HFFc6 (cell line): ENCODE data around the gene THSD7A. TPM values are rescaled to one million over a fixed set of nuclear protein-coding genes. Genes with fewer than 3 reads are reported as not detected.

Experiments
- DNase-seq: peaks from one replicate; pipeline ENCODE4 v3.0.0-alpha.2; 2018
- H3K27ac Mint-ChIP-seq: 2 replicates; pipeline ENCODE4 v1.8.0; 2020; ENCODE audit warnings: mild to moderate bottlenecking, mixed read lengths
- H3K27me3 Mint-ChIP-seq: 2 replicates; pipeline ENCODE4 v1.8.0; 2021; ENCODE audit warnings: mild to moderate bottlenecking, moderate library complexity, mixed read lengths; ENCODE audit not compliant: insufficient read depth
- H3K36me3 Mint-ChIP-seq: 2 replicates; pipeline ENCODE4 v1.8.0; 2021; ENCODE audit warnings: low read depth, mixed read lengths
- H3K4me1 Mint-ChIP-seq: 2 replicates; pipeline ENCODE4 v1.8.0; 2020; ENCODE audit warnings: low read depth, mixed read lengths
- H3K4me3 Mint-ChIP-seq: 2 replicates; pipeline ENCODE4 v1.8.0; 2020; ENCODE audit warnings: mild to moderate bottlenecking, moderate library complexity, mixed read lengths
- H3K9me3 Mint-ChIP-seq: 2 replicates; pipeline ENCODE4 v1.8.0; 2020; ENCODE audit warnings: mild to moderate bottlenecking, mixed read lengths
- CTCF ChIP-seq: fragments of 200-600 bp; sonication (generic); IDR thresholded peaks from 2 replicates; pipeline ENCODE4 v1.5.0; 2021; ENCODE audit warnings: antibody characterized with exemption, mild to moderate bottlenecking
- total RNA-seq, 6 experiments: library from RNA; stranded (reverse); fragmentation: NEBNext Ultra II Directional; extraction: Animal tissue kit (Norgen Biotek cat#: 25700); gene quantifications; 2 replicates in 1 of 6; 3 replicates in 5 of 6; pipeline ENCODE4 v1.2.3, GENCODE V29; 2021

The THSD7A gene
- total RNA-seq, 6 experiments from 2014 or later, result not detected

DNA sequence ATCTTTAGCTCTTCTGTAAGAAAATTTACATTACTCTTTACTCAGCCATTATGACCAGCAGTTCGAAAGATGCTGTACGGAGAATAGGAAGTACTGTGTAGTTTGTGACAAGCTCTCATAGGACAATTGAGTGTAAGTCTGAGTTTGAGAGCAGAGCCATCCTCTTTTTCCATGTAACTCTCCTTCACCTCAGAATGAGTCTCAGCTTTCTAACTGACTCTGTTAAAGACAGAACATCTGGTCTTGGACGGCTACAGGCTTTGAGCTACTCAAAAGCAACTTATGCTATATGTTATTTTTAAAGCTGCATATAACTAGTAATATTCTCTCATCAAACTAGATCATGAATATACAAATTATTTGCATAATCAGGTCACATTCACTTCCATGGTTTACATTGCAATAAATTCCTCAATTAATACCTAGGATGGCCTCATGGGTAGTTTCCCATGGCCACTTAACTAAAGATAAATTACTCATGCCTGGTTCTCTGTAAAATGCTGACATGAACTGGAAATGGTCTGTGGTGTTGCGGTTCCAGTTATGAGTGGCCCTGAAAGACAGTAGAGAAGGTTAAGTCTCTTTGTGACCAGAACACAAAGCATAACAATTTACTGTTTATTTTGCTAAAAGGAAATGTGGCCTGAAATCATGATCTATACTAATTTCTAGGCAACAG lies 499.7 kb downstream of the THSD7A start:
- no peak for TF ChIP-seq CTCF
- H3K27me3 Mint-ChIP-seq, result no peaks in the 10 kb centered on the region; the same call in 1 of the 2 replicates
- no peak overlapping the region for H3K4me3 Mint-ChIP-seq
- H3K9me3 Mint-ChIP-seq, result 0 out of 2 replicates have a peak, but pooled peaks cover 4% of the 10 kb centered on the region
- no peaks in the 10 kb centered on the region for H3K4me1 Mint-ChIP-seq
- DNase-seq, result no peak
- H3K36me3 Mint-ChIP-seq, result no peaks in the 10 kb centered on the region
- H3K27ac Mint-ChIP-seq, result no peak overlapping the region

DNA sequence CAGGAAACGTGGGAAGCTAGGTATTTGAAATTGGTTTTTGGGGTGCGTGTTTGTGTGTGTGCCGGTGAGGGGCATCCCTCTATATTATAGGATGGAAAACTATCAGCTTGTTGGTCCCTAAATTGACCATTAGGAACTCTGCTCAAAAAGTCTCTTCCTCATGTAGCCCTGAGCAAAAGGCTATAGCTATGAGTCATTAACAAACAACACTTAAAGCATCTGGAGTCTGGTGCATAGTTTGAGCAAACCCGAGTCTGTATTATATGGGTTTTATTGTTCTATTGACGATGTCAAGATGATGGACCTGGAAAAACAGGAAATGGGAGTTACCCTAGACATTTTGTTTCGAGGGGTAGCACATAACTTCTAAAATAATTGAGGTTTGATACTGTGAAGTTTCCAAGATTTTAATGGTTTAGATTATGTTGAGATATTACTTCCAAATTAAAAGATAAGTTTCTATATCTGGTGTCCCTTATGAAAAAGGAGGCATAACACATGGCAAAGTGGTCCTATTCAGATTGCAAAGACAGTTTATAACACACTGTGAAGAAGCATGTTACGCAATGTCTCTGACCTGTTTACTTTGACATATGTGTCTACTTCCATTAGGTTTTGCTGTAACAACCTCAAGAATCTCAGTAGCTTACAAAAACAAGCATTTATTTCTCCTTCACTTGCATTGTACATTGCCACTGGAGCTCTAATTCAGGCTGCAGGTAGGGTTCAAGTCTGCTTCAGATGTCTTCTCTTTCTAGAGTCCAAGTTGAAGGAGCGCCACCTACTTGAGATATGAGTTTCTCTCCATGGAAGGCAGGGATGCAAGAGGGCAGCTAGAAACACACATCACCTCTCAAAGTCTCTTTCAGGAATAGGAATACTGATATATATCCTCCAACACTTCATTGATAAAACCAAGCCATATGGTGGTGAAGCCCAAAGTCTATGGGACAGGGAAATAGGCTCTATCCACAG lies 500.6 kb downstream of the THSD7A start:
- H3K4me3 Mint-ChIP-seq, result no peak overlapping the region
- H3K36me3 Mint-ChIP-seq, result no peaks in the 10 kb centered on the region
- no peak overlapping the region for H3K27ac Mint-ChIP-seq
- no peak for TF ChIP-seq CTCF
- no peaks in the 10 kb centered on the region for H3K4me1 Mint-ChIP-seq
- 0 out of 2 replicates have a peak, but pooled peaks cover 4% of the 10 kb centered on the region for H3K9me3 Mint-ChIP-seq
- DNase-seq, result no peak
- no peaks in the 10 kb centered on the region; the same call in 1 of the 2 replicates for H3K27me3 Mint-ChIP-seq

DNA sequence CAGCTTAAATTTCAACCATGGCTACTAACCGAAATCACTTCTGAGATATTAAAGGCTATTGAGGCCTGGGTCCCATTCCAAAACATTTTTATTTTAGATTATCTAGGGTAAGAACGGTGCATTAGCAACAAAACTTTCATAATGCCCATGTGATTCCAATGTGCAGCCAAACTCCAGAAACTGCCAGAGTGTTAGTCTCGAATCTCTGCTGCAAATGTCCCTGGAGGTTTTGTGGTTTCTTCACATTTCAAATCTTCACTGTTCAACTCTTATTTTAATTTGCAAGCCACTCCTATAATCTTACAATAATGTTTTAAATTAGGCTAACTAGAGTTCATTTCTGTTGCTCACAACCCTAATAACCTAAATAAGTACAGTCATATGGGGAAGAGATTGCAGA lies 501.3 kb downstream of the THSD7A start:
- Mint-ChIP-seq H3K4me3 (no peak overlapping the region), H3K27me3 (no peaks in the 10 kb centered on the region; the same call in 1 of the 2 replicates), H3K27ac (no peak overlapping the region), H3K36me3 (no peaks in the 10 kb centered on the region), H3K9me3 (0 out of 2 replicates have a peak, but pooled peaks cover 4% of the 10 kb centered on the region), H3K4me1 (no peaks in the 10 kb centered on the region)
- TF ChIP-seq CTCF, result no peak
- DNase-seq, result no peak

GRCh38 chr7:11330208-11330607 lies 501.8 kb downstream of the THSD7A start:
- Mint-ChIP-seq H3K36me3 (no peaks in the 10 kb centered on the region), H3K4me3 (no peak overlapping the region), H3K4me1 (no peaks in the 10 kb centered on the region), H3K27ac (no peak overlapping the region), H3K9me3 (peaks cover 9% of the 10 kb centered on the region; the same call in 1 of the 2 replicates), H3K27me3 (no peaks in the 10 kb centered on the region; the same call in 1 of the 2 replicates)
- no peak for TF ChIP-seq CTCF
- DNase-seq, result no peak

DNA sequence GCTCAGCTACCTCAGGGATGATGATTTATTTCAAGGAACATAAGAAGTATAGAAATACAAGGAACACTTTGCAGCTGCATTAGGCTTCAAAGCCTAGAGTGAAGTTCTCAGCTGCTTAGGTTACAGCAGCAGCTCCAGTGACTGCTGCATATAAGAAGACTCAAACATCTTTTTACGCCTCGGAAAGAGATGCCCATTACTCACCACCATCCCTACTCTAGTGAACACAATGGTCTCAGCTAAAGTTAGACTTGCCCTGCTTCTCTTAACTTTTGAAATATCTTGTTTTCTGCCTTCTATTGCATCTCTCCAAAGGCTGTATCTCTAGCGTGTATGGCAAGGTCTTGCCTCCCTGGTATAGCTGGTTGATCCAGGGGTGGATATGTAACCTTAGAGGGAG lies 502.4 kb downstream of the THSD7A start:
- TF ChIP-seq CTCF, result no peak
- Mint-ChIP-seq H3K27ac (no peak overlapping the region), H3K4me3 (no peak overlapping the region), H3K27me3 (no peaks in the 10 kb centered on the region), H3K4me1 (no peaks in the 10 kb centered on the region), H3K9me3 (peaks cover 9% of the 10 kb centered on the region; the same call in 1 of the 2 replicates), H3K36me3 (no peaks in the 10 kb centered on the region)
- no peak for DNase-seq
